Panc1 (cell line): ENCODE data around the gene EXOSC3.

Source experiments
- SIN3A ChIP-seq: IDR thresholded peaks from 2 replicates; pipeline ENCODE4 v1.6.1; 2012; ENCODE audit warnings: low read depth, mild to moderate bottlenecking, low read length, moderate library complexity, borderline replicate concordance; ENCODE audit not compliant: insufficient read depth
- TF ChIP-seq, protein P1 (sequence below): fragments of 450-650 bp; IDR thresholded peaks from 2 replicates; pipeline ENCODE4 v1.5.1; 2017; ENCODE audit warnings: mild to moderate bottlenecking

DNA sequence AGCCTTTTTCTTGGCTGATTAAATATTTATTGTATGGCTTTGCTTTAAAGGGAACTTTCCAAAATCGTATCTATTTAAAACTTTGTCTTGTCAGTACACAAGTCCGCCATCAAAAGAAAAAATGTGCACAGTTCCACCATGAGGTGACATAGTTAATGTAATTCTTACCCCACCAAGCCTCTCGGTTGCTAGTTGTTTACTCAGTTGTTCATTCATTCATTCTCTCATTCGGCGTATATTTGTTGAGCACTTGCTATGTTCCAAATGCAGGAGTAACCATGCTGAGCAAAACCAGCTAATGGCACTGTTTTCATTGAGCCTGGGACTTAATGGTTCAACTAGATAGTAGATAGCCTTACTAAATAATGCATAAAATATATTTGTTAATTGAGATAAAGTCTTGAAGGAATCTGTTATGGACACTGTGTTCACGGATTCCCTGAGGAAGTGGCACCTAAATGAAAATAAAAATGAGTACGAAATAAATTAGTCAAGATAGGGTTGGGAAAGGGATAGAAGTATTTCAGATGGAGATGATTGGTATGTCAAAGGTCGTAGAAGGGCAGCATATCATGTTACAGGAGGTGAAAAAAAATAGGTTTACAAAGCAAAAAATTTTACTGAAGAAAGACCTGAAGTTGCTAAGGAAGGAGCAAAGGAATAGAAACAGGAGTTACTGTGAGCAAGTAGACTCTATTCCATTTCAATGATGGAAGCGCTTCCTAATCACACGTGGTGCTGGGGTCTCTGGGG is 17.3 kb upstream of the EXOSC3 start:
- TF ChIP-seq, protein P1, sequence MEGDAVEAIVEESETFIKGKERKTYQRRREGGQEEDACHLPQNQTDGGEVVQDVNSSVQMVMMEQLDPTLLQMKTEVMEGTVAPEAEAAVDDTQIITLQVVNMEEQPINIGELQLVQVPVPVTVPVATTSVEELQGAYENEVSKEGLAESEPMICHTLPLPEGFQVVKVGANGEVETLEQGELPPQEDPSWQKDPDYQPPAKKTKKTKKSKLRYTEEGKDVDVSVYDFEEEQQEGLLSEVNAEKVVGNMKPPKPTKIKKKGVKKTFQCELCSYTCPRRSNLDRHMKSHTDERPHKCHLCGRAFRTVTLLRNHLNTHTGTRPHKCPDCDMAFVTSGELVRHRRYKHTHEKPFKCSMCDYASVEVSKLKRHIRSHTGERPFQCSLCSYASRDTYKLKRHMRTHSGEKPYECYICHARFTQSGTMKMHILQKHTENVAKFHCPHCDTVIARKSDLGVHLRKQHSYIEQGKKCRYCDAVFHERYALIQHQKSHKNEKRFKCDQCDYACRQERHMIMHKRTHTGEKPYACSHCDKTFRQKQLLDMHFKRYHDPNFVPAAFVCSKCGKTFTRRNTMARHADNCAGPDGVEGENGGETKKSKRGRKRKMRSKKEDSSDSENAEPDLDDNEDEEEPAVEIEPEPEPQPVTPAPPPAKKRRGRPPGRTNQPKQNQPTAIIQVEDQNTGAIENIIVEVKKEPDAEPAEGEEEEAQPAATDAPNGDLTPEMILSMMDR: no peak
- TF ChIP-seq SIN3A: no peak
